Osteoblast (primary cell): ENCODE data around the gene MRPL23. TPM values are rescaled to one million over a fixed set of nuclear protein-coding genes. Genes with fewer than 3 reads are reported as not detected.

ENCODE experiments used
- DNase-seq: peaks from one replicate; pipeline ENCODE4 v3.0.0; 2011; ENCODE audit warnings: low spot score, mixed read lengths; ENCODE audit not compliant: insufficient read length; ENCODE audit errors: missing footprints
- H2AFZ ChIP-seq: 2 replicates; pipeline ENCODE4 v1.6.0; 2011; ENCODE audit warnings: mild to moderate bottlenecking, low read length
- H3K27ac ChIP-seq: 2 replicates; pipeline ENCODE4 v1.5.1; 2011; ENCODE audit warnings: mild to moderate bottlenecking, low read depth, low read length, moderate library complexity
- H3K27me3 ChIP-seq: 2 replicates; pipeline ENCODE4 v1.6.0; 2012; ENCODE audit warnings: mild to moderate bottlenecking, control low read depth, inconsistent platforms, low read length, moderate library complexity; ENCODE audit not compliant: insufficient read depth
- H3K36me3 ChIP-seq: 2 replicates; pipeline ENCODE4 v1.5.1; 2011; ENCODE audit warnings: mild to moderate bottlenecking, low read length, control low read depth, moderate library complexity; ENCODE audit not compliant: insufficient read depth
- H3K4me1 ChIP-seq: 2 replicates; pipeline ENCODE4 v1.5.1; 2011; ENCODE audit warnings: mild to moderate bottlenecking, low read length, control low read depth, moderate library complexity; ENCODE audit not compliant: insufficient read depth
- H3K4me2 ChIP-seq: 2 replicates; pipeline ENCODE4 v1.6.0; 2011; ENCODE audit warnings: mild to moderate bottlenecking, low read length; ENCODE audit not compliant: insufficient read depth
- H3K4me3 ChIP-seq: fragments of 200-600 bp; sonication (generic); 3 replicates; pipeline ENCODE4 v1.5.1; 2012; ENCODE audit warnings: mild to moderate bottlenecking, low read length, inconsistent platforms; ENCODE audit not compliant: insufficient read depth
- H3K79me2 ChIP-seq: 2 replicates; pipeline ENCODE4 v1.6.0; 2012; ENCODE audit warnings: mild to moderate bottlenecking, low read length, control low read depth, inconsistent platforms; ENCODE audit not compliant: insufficient read depth
- H3K9me3 ChIP-seq: 2 replicates; pipeline ENCODE4 v1.5.1; 2011; ENCODE audit warnings: low read depth, low read length, control low read depth
- H4K20me1 ChIP-seq: 2 replicates; pipeline ENCODE4 v1.6.0; 2012; ENCODE audit warnings: mild to moderate bottlenecking, low read length, control low read depth; ENCODE audit not compliant: insufficient read depth
- total RNA-seq: library from RNA; depleted of rRNA; stranded (reverse); fragments of >200 nt; gene quantifications from 2 replicates; pipeline ENCODE4 v1.2.3, GENCODE V29; 2012
- TF ChIP-seq, protein P1 (sequence below): IDR thresholded peaks from 2 replicates; pipeline ENCODE4 v1.5.1; 2011; ENCODE audit warnings: mild to moderate bottlenecking, low read depth, low read length, moderate library complexity; ENCODE audit errors: extremely low read depth

Gene MRPL23
- total RNA-seq, 1 donor, result 94.5 TPM

- H4K20me1 ChIP-seq, result no peaks in the 10 kb centered on the region
- TF ChIP-seq, protein P1, sequence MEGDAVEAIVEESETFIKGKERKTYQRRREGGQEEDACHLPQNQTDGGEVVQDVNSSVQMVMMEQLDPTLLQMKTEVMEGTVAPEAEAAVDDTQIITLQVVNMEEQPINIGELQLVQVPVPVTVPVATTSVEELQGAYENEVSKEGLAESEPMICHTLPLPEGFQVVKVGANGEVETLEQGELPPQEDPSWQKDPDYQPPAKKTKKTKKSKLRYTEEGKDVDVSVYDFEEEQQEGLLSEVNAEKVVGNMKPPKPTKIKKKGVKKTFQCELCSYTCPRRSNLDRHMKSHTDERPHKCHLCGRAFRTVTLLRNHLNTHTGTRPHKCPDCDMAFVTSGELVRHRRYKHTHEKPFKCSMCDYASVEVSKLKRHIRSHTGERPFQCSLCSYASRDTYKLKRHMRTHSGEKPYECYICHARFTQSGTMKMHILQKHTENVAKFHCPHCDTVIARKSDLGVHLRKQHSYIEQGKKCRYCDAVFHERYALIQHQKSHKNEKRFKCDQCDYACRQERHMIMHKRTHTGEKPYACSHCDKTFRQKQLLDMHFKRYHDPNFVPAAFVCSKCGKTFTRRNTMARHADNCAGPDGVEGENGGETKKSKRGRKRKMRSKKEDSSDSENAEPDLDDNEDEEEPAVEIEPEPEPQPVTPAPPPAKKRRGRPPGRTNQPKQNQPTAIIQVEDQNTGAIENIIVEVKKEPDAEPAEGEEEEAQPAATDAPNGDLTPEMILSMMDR, result no peak
- peaks cover 7% of the 10 kb centered on the region for H3K4me1 ChIP-seq
- no peak overlapping the region for H3K4me3 ChIP-seq
- H2AFZ ChIP-seq, result no peak overlapping the region
- H3K4me2 ChIP-seq, result no peak overlapping the region
- H3K27me3 ChIP-seq, result no peaks in the 10 kb centered on the region
- H3K9me3 ChIP-seq, result no peaks in the 10 kb centered on the region
- H3K27ac ChIP-seq, result no peak overlapping the region
- H3K79me2 ChIP-seq, result no peaks in the 10 kb centered on the region
- H3K36me3 ChIP-seq, result no peaks in the 10 kb centered on the region
- DNase-seq, result peak; percentile 73
Measured at GRCh38 chr11:1933416-1934334, 13.5 kb upstream of the MRPL23 start.

- no peaks in the 10 kb centered on the region for H3K9me3 ChIP-seq
- H3K27ac ChIP-seq, result no peak overlapping the region
- no peaks in the 10 kb centered on the region for H4K20me1 ChIP-seq
- peak; percentile 77 for DNase-seq
- H3K4me3 ChIP-seq, result no peak overlapping the region
- no peaks in the 10 kb centered on the region for H3K36me3 ChIP-seq
- H3K27me3 ChIP-seq, result no peaks in the 10 kb centered on the region
- H3K4me1 ChIP-seq, result peaks cover 7% of the 10 kb centered on the region
- no peak overlapping the region for H2AFZ ChIP-seq
- H3K79me2 ChIP-seq, result no peaks in the 10 kb centered on the region
- no peak overlapping the region for H3K4me2 ChIP-seq
- TF ChIP-seq, protein P1, result no peak
Measured at GRCh38 chr11:1934335-1935155, 12.6 kb upstream of the MRPL23 start.

DNA sequence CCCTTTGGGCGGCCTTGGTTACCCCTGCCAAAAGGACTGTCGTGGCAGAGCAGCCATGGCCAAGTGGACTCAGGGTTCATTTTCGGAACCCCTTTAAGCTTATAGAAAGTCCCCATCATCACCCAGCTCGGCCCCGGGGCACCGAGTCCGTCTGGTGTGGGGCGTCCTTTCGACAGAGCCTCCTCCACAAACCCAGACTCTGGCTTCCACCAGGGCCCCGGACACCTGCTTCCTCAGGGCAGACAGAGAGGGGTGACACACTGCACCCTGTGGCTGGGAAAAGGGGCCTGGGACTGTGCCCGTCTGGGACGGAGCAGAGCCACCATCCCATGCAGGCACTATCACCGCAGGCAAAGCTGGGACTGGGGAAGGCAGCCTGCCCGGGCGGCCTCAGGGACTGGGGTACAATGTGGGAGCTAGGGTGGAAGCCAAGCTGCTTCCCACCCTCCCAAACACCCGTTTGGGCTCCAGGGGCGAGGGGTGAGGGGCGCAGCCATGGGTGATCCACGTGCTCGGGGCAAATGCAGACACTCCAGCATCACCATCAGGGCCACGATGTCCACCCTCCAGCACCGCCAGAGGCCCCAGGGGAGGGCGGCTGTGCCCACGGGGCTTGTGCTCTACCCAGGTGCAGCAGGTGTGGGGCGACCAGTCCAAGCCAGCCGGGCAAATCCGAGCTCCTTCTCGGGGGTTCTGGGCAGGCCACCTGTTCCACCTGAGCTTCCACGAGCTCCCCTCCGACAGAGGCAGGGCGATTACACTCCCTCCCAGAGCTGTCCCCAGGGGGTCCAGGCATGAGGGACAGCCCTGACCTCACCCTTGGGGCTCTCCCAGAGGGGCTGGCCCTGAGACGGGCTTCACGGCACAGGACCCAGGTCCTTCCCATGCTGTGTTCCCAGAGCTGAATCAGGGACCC lies 11.7 kb upstream of the MRPL23 start:
- no peaks in the 10 kb centered on the region for H3K9me3 ChIP-seq
- H3K27ac ChIP-seq, result no peak overlapping the region
- H3K27me3 ChIP-seq, result no peaks in the 10 kb centered on the region
- peak; percentile 68 for DNase-seq
- TF ChIP-seq, protein P1, result no peak
- H3K4me1 ChIP-seq, result peaks cover 7% of the 10 kb centered on the region
- H4K20me1 ChIP-seq, result no peaks in the 10 kb centered on the region
- H3K4me3 ChIP-seq, result no peak overlapping the region
- H3K79me2 ChIP-seq, result no peaks in the 10 kb centered on the region
- no peak overlapping the region for H2AFZ ChIP-seq
- H3K36me3 ChIP-seq, result no peaks in the 10 kb centered on the region
- H3K4me2 ChIP-seq, result no peak overlapping the region
